Renal pelvis (tissue), 4 donors: ENCODE data around the gene CD300LF. TPM values are rescaled to one million over a fixed set of nuclear protein-coding genes. Genes with fewer than 3 reads are reported as not detected.

ENCODE experiments used
- DNase-seq: peaks from one replicate; pipeline ENCODE4 v3.0.0-alpha.2; 2013
- polyA plus RNA-seq, 3 donors: library from polyadenylated mRNA; unstranded; fragments of 120-200 nt; gene quantifications; one replicate each; pipeline ENCODE4 v1.2.1, GENCODE V29; 2013; ENCODE audit not compliant: insufficient read length in 3 of 3

CD300LF gene
- polyA plus RNA-seq, 3 donors, result 0.19 to 0.24 (median 0.23) TPM

GRCh38 chr17:74730491-74731346 lies 18.0 kb upstream of the CD300LF start:
- DNase-seq, result no peak

GRCh38 chr17:74729866-74730265 lies 17.1 kb upstream of the CD300LF start:
- DNase-seq, result no peak

- no peak for DNase-seq
Observed at GRCh38 chr17:74729368-74729767, 16.6 kb upstream of the CD300LF start.

GRCh38 chr17:74728702-74729075 lies 16.0 kb upstream of the CD300LF start:
- no peak for DNase-seq

- DNase-seq, result no peak
Observed at GRCh38 chr17:74728033-74728701, 15.4 kb upstream of the CD300LF start.

- DNase-seq, result no peak
Observed at GRCh38 chr17:74725111-74725510, 12.4 kb upstream of the CD300LF start.

- DNase-seq, result no peak
Observed at GRCh38 chr17:74723891-74724290, 11.2 kb upstream of the CD300LF start.

- DNase-seq, result no peak
Observed at GRCh38 chr17:74722782-74723181, 10.1 kb upstream of the CD300LF start.

GRCh38 chr17:74720506-74720905 lies 7.8 kb upstream of the CD300LF start:
- DNase-seq, result no peak

GRCh38 chr17:74715144-74715543 lies 2.4 kb upstream of the CD300LF start:
- no peak for DNase-seq

GRCh38 chr17:74713171-74713755 lies 540 bp upstream of the CD300LF start:
- no peak for DNase-seq

GRCh38 chr17:74712301-74712700 lies 422 bp downstream of the CD300LF start:
- no peak for DNase-seq

GRCh38 chr17:74711058-74711824 lies 1.5 kb downstream of the CD300LF start:
- DNase-seq, result no peak

- DNase-seq, result no peak
Observed at GRCh38 chr17:74704544-74704943, 8.2 kb downstream of the CD300LF start.

- DNase-seq, result no peak
Observed at GRCh38 chr17:74703311-74703710, 9.4 kb downstream of the CD300LF start.

GRCh38 chr17:74702116-74702871 lies 10.4 kb downstream of the CD300LF start:
- no peak for DNase-seq

GRCh38 chr17:74699236-74699635 lies 13.5 kb downstream of the CD300LF start:
- DNase-seq, result no peak

- DNase-seq, result no peak
Observed at GRCh38 chr17:74698069-74698468, 14.7 kb downstream of the CD300LF start.

- no peak for DNase-seq
Observed at GRCh38 chr17:74697515-74697914, 15.2 kb downstream of the CD300LF start.

- no peak for DNase-seq
Observed at GRCh38 chr17:74695629-74696028, 17.1 kb downstream of the CD300LF start.

GRCh38 chr17:74694081-74694480 lies 18.6 kb downstream of the CD300LF start:
- no peak for DNase-seq
